Thyroid gland (tissue), 4 donors: ENCODE data around the gene CECR2.

Source experiments
- CTCF ChIP-seq, 6 experiments: fragments of 200-600 bp in 3 of 6; fragments of 450-650 bp in 3 of 6; sonication (generic) in 3 of 6; IDR thresholded peaks; one replicate each; pipeline ENCODE4 v1.5.1; 2016 to 2019; ENCODE audit warnings: antibody characterized with exemption in 6 of 6, mild to moderate bottlenecking in 2 of 6, inconsistent platforms in 1 of 6, moderate library complexity in 1 of 6
- POLR2A ChIP-seq, 2 donors: fragments of 450-650 bp; IDR thresholded peaks; one replicate each; pipeline ENCODE4 v1.6.1; 2017; ENCODE audit warnings: antibody characterized with exemption in 2 of 2, mild to moderate bottlenecking in 2 of 2, moderate library complexity in 1 of 2

DNA sequence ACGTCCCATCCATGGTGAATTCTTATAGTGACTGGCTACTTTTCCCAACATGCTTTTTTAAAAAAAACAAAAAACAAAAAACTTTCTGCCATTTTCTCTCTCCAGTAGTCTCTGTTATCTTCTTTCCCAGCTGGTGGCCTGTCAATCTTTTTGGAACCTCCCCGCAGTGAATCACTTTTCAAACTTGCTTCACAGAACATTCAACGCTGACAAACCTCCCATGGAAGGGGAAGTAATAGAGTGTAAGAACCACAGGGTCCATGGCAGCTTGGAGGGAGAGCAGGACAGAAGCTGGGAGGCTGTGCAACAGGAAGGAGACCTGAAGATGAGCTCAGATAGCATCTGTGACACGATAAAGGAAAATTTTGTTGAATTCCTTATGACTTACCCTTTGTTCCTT lies 9.8 kb upstream of the CECR2 start:
- TF ChIP-seq CTCF (IDR thresholded peaks at IDR 0.05) (no peak), POLR2A (IDR thresholded peaks at IDR 0.05) (no peak)
